ENCODE data around the gene DPYD.

The DPYD gene

DNA sequence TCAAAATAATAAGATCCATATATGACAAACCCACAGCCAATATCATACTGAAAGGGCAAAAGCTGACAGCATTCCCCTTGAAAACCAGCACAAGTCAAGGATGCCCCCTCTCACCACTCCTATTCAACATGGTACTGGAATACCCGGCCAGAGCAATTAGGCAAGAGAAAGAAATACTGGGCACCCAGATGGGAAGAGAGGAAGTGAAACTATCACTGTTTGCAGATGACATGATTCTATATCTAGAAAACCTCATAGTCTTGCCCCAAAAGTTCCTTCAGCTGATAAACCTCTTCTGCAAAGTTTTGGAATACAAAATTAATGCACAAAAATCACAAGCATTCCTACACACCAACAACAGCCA lies 756.6 kb downstream of the DPYD start:
- H3K27ac ChIP-seq, result no peak overlapping the region
- no peak for TF ChIP-seq ZFX (IDR thresholded peaks at IDR 0.05)
- TF ChIP-seq, protein P1, sequence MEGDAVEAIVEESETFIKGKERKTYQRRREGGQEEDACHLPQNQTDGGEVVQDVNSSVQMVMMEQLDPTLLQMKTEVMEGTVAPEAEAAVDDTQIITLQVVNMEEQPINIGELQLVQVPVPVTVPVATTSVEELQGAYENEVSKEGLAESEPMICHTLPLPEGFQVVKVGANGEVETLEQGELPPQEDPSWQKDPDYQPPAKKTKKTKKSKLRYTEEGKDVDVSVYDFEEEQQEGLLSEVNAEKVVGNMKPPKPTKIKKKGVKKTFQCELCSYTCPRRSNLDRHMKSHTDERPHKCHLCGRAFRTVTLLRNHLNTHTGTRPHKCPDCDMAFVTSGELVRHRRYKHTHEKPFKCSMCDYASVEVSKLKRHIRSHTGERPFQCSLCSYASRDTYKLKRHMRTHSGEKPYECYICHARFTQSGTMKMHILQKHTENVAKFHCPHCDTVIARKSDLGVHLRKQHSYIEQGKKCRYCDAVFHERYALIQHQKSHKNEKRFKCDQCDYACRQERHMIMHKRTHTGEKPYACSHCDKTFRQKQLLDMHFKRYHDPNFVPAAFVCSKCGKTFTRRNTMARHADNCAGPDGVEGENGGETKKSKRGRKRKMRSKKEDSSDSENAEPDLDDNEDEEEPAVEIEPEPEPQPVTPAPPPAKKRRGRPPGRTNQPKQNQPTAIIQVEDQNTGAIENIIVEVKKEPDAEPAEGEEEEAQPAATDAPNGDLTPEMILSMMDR (conservative IDR thresholded peaks at IDR 0.05), result no peak

DNA sequence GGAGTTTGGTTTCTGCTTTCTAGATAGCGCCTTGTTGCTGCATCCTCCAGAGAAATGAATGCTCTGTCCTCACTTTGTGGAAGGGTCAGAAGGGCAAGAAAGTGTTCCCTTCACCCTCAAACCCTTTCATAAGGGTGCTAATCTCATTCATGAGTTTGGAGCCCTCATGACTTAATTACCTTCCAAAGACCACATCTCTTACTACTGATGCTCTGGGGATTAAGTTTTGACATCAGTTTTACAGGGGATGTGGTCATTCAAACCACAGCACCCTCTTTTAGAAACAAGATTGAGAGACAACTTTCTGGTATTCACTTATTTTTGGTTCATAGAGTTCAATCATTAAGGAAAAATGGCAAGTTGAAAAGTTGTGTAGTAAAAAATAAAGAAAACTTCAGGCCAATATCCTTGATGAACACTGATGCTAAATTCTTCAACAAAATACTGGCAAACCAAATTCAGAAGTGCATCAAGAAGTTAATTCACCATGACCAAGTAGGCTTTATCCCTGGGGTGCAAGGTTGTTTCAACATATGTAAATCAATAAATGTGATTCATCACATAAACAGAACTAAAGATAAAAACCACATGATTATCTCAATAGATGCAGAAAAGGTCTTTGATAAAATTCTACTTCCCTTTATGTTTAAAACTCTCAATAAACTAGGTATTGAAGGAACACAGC lies 757.1 kb downstream of the DPYD start:
- H3K27ac ChIP-seq, result no peak overlapping the region
- TF ChIP-seq, protein P1 (conservative IDR thresholded peaks at IDR 0.05), result no peak
- no peak for TF ChIP-seq ZFX (IDR thresholded peaks at IDR 0.05)

DNA sequence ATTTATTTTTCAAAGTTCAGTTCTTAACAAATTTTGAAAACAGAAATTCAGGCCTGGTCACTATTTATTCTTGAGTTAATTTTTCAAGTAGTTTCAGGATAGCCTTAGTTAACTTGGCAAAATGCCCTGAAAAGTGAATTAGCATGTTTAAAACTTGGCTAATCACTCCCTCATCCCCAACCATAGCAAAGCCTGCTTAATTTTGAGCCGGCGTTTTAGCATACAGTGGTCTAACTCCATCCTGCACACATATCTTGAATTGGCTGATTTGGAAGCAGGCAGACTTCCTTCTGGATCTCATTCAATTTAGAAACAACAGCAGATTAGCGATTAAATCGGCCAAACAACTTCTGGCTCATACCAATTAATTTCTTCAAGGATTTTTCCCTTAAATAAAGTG lies 760.0 kb downstream of the DPYD start:
- H3K27ac ChIP-seq, result no peak overlapping the region
- no peak for TF ChIP-seq ZFX (IDR thresholded peaks at IDR 0.05)
- TF ChIP-seq, protein P1 (conservative IDR thresholded peaks at IDR 0.05), result no peak

DNA sequence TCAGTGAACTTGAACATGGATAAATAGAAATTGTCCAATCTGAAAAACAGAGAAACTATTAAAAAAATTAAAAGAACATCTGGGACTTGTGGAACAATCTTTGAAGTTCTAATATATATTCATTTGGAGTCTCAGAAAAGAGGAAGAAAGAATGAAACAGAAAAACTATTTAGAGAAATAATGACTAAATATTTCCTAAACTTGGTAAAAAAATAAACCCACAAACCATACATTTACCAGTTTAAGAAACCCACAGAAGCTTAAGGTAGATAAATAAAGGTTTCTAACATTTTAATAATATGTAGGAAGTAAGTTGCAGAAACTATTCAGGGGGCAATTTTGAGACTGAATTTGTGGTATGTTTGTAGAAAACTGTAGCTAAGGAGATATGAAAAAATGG lies 761.5 kb downstream of the DPYD start:
- no peak for TF ChIP-seq ZFX (IDR thresholded peaks at IDR 0.05)
- TF ChIP-seq, protein P1 (conservative IDR thresholded peaks at IDR 0.05), result no peak

DNA sequence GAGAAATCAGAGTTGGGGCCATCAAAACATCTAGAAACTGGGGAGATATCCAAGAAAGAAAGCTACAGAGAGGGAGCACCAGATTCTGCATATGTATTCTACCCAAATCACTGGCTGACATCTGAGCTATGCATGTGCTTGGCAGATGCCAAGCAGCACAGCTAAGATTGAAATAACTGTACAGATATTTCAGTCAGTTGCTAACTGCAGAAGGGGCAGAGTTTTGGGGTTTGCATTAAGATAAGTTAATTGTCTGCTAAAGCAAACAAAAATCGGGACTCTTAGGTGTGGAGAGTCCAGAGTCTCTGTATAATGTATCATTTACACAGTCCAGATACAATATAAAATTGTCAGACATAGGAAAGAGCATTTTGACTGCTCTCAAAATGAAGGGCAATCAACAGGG lies 762.1 kb downstream of the DPYD start:
- no peak overlapping the region for H3K27ac ChIP-seq
- TF ChIP-seq, protein P1 (conservative IDR thresholded peaks at IDR 0.05), result no peak
- no peak for TF ChIP-seq ZFX (IDR thresholded peaks at IDR 0.05)

More for the DNA sequence above, 761.5 kb downstream of the DPYD start:
- no peak overlapping the region for H3K27ac ChIP-seq

DNA sequence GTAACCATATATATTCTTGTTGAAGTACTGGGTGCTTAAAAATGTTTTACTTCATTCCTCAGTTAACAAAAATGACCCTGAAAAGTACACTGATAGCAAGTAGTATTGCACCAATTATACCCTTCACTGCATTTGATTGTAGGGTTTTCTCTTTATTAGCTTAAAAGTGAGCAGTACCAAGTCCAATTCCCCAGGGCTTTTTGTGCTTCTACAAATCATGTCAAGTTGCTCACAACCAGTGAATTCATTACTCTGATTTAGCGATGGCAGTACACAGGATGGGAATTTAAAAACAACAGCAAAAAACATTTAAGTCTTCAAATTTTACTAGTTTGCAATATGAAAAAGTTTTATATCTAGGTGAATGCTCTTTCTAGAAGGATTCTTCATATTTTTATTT lies 762.8 kb downstream of the DPYD start:
- H3K27ac ChIP-seq, result no peak overlapping the region
- TF ChIP-seq, protein P1 (conservative IDR thresholded peaks at IDR 0.05), result no peak
- no peak for TF ChIP-seq ZFX (IDR thresholded peaks at IDR 0.05)

DNA sequence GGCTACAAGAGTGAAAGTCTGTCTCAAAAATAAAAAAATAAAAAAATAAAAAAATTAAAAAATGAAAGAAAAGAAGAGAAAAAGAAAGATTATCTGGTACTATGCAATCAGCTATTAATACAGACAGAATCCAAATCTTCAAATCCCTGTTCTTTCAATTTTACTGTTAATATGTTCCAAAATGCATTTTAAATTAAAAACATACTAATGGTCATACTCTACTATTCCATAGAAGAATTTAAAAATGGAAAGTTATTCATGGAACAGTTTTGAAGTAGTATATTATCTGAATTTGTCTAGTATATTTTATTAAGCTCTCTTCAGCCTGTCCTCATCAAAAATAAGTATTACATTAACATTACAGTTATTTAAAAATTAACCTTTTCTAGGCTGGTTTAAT lies 769.2 kb downstream of the DPYD start:
- TF ChIP-seq, protein P1 (conservative IDR thresholded peaks at IDR 0.05), result no peak
- TF ChIP-seq ZFX (IDR thresholded peaks at IDR 0.05), result no peak
- H3K27ac ChIP-seq, result no peak overlapping the region

All from C4-2B (cell line).